Measurements from ENCODE around the gene SHISAL1.

SHISAL1 gene

DNA sequence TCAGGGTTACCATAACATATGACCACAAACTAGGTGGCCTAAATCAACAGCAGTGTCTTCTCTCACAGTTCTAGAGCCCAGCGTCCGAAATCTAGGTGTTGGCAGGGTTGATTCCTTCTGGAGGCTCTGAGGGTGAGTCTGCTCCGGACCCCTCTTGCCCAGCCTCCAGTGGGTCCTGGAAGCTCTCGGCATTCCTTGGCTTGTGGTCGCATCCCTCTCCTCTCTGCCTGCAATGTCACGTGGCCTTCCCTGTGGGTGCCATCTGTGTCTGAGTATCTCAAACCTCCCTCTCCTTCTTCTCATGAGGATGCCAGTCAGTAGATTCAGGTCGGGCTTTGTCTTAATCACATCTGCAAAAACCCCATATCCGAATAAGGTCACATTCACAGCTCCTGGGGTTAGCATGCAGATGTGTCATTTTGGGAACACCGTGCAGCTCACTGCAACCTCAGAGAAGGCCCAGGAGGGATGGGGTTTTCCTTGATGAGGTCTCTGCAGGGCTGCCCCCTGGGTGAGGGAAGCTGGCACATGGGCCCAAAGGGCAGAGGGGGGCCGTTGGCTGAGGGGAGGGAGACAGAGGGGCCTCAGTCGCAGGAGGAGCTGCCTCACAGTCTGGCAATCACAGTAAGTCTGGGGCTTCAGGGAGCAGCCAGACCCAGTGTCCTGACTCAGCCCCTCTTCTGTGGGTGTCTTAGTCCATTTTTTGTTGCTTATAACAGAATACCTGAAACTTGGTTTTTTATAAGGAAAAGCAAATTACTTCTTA, 90.9 kb downstream of the SHISAL1 start:
- DNase-seq (ENCODE audit: low spot score): no peak
- Histone ChIP-seq H3K27ac (ENCODE audit: poor library complexity, severe bottlenecking) (no peak overlapping the region), H3K9me3 (ENCODE audit: severe bottlenecking) (no peaks in the 10 kb centered on the region), H3K36me3 (ENCODE audit: low read depth) (no peaks in the 10 kb centered on the region), H3K4me1 (ENCODE audit: insufficient read depth, poor library complexity, severe bottlenecking) (no peaks in the 10 kb centered on the region), H3K4me3 (ENCODE audit: severe bottlenecking) (no peak overlapping the region), H3K27me3 (ENCODE audit: insufficient read depth, poor library complexity, severe bottlenecking) (no peaks in the 10 kb centered on the region)
- no peak for TF ChIP-seq CTCF (IDR thresholded peaks at IDR 0.05; ENCODE audit: poor library complexity, severe bottlenecking)
- no peak for ATAC-seq (ENCODE audit: low read depth)

DNA sequence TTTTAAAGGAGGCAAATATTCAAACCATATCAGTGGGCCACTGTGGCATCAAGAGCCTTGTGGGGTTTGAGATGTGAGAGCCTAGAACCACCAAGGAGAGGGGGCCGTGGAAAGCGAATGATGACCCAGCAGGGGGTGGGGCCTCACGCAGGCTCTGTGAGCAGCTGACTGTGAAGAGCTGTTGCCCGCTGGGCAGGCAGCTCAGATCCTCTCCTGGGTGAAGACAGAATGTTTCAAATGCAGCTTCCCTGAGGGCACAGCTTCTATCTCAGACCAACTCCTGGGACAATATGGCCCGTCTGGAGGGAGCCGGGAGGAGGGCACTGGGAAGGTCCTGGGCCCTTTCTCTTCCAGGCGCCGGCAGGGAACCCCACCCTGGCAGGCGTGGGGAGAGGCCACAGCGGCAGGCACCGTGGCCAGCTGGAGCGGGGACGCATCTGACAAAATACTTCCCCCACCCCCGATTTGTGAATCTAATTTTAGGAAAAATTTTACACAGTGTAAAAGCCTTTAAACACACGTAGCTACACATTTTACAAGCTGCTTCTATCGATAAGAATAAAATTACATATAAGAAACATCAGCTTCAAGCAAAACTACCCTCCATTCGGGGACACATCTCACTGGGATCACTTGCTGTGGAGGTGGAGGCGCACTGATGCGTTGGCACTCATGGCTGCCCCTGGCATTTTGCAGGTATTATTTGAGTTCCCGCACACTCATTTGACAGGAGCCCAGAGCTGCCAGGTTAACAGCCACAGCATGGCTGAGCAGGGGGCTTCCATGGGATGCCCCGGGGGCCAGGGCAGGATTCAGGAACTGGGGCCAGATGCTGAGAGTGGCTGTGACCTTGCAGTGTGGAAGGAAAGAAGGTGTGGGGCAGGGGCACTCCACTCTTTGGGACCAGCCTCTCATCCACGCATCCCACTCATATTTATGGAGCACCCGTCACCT, 91.7 kb downstream of the SHISAL1 start:
- Histone ChIP-seq H3K27ac (ENCODE audit: poor library complexity, severe bottlenecking) (no peak overlapping the region), H3K9me3 (ENCODE audit: severe bottlenecking) (no peaks in the 10 kb centered on the region), H3K4me3 (ENCODE audit: severe bottlenecking) (no peak overlapping the region), H3K4me1 (ENCODE audit: insufficient read depth, poor library complexity, severe bottlenecking) (no peaks in the 10 kb centered on the region), H3K36me3 (ENCODE audit: low read depth) (no peaks in the 10 kb centered on the region), H3K27me3 (ENCODE audit: insufficient read depth, poor library complexity, severe bottlenecking) (no peaks in the 10 kb centered on the region)
- ATAC-seq (ENCODE audit: low read depth) (no peak), DNase-seq (ENCODE audit: low spot score) (no peak)
- no peak for TF ChIP-seq CTCF (IDR thresholded peaks at IDR 0.05; ENCODE audit: poor library complexity, severe bottlenecking)

DNA sequence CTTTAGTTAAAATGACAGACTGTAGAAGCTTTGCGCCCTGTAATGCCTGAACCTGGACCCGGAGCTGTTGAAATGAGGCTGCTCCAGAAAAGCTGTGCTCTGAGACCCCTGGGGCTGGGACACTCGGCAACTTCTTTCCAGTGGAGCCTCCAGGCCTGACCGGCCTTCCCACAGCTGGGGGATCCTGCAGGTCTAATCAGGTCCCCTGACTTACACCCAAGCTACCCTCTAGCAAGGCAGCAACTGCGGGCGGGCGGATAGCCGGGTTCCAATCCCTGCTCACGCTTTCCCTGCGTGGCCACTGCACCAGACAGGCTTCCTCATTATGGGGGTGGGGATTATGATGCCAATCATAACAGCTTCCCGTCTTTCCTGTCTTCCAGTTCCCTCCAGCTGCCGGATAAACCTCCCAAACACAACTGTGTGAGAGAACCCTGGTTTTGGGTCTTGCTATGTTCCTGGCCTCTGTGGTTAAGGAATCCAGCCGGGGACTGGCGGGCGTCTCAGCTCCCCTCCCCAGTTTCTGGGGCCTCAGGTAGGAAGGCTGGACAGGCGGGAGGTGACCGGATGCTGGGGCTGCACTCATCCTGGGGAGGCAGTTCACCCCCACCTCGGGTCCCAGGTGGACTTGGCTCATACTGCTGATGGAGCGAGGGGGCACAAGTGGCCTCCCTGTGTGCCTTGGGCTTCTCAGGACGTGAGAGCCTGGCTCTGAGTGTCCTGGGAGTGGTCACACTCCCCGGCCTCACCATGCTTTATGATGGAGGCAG, 93.5 kb downstream of the SHISAL1 start:
- no peaks in the 10 kb centered on the region for H3K36me3 ChIP-seq (ENCODE audit: low read depth)

DNA sequence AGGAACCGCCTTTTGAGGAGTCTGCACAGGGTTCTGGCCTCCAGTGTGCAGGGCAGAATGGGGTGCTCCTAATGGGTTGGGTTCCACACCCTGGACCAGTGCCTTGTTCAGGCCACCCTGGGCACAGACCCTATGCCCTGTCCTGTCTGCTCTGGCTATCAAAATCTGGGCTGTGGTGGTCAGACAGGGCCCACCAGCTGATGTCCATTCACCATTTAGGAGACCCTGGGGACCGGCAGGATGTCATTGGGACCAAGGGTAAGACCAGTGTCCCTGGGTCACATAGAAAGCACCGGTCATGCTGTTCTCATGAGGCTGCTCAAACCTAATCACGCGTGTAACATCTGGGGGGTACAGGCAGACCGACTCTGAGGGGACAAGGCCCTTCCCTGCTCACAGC, 94.7 kb downstream of the SHISAL1 start:
- no peaks in the 10 kb centered on the region for H3K9me3 ChIP-seq (ENCODE audit: severe bottlenecking)
- H3K4me1 ChIP-seq (ENCODE audit: insufficient read depth, poor library complexity, severe bottlenecking): no peaks in the 10 kb centered on the region
- ATAC-seq (ENCODE audit: low read depth) (no peak), DNase-seq (ENCODE audit: low spot score) (no peak)
- TF ChIP-seq CTCF (IDR thresholded peaks at IDR 0.05; ENCODE audit: poor library complexity, severe bottlenecking): no peak
- H3K27me3 ChIP-seq (ENCODE audit: insufficient read depth, poor library complexity, severe bottlenecking): no peaks in the 10 kb centered on the region
- H3K27ac ChIP-seq (ENCODE audit: poor library complexity, severe bottlenecking): no peak overlapping the region
- H3K36me3 ChIP-seq (ENCODE audit: low read depth): no peaks in the 10 kb centered on the region
- H3K4me3 ChIP-seq (ENCODE audit: severe bottlenecking): no peak overlapping the region

More for the DNA sequence above, 93.5 kb downstream of the SHISAL1 start:
- no peak for TF ChIP-seq CTCF (IDR thresholded peaks at IDR 0.05; ENCODE audit: poor library complexity, severe bottlenecking)
- Histone ChIP-seq H3K4me1 (ENCODE audit: insufficient read depth, poor library complexity, severe bottlenecking) (no peaks in the 10 kb centered on the region), H3K9me3 (ENCODE audit: severe bottlenecking) (no peaks in the 10 kb centered on the region), H3K27me3 (ENCODE audit: insufficient read depth, poor library complexity, severe bottlenecking) (no peaks in the 10 kb centered on the region), H3K4me3 (ENCODE audit: severe bottlenecking) (no peak overlapping the region), H3K27ac (ENCODE audit: poor library complexity, severe bottlenecking) (no peak overlapping the region)
- DNase-seq (ENCODE audit: low spot score) (no peak), ATAC-seq (ENCODE audit: low read depth) (no peak)
